Heart right ventricle (tissue), 16 donors: ENCODE data around the gene GALNT7. TPM values are rescaled to one million over a fixed set of nuclear protein-coding genes. Genes with fewer than 3 reads are reported as not detected.

Experiments
- ATAC-seq, 8 donors: fragments of 200-7000 bp; cut with Tn5 transposase; one replicate each; pipeline ENCODE4 v1.9.1; 2020; ENCODE audit warnings: mild to moderate bottlenecking in 8 of 8, moderate library complexity in 8 of 8, moderate number of reproducible peaks in 1 of 8
- DNase-seq, 2 donors: peaks; one replicate each; pipeline ENCODE4 v3.0.0-alpha.2; 2020
- H3K27ac ChIP-seq, 10 donors: fragments of 200-600 bp; sonication (generic) in 2 of 10; one replicate each; pipeline versions ENCODE4 v1.5.0 to v1.8.0; 2020 to 2022; ENCODE audit warnings: mild to moderate bottlenecking in 3 of 10
- H3K27me3 ChIP-seq, 7 donors: fragments of 200-600 bp; one replicate each; pipeline ENCODE4 v1.8.0; 2021 to 2022; ENCODE audit warnings: mild to moderate bottlenecking in 2 of 7
- H3K36me3 ChIP-seq, 9 donors: fragments of 200-600 bp; sonication (generic) in 1 of 9; one replicate each; pipeline versions ENCODE4 v1.5.0 to v1.8.0; 2020 to 2022; ENCODE audit warnings: mild to moderate bottlenecking in 2 of 9
- H3K4me1 ChIP-seq, 9 donors: fragments of 200-600 bp; sonication (generic) in 1 of 9; one replicate each; pipeline versions ENCODE4 v1.5.0 to v1.8.0; 2020 to 2022; ENCODE audit warnings: mild to moderate bottlenecking in 4 of 9
- H3K4me3 ChIP-seq, 10 donors: fragments of 200-600 bp; sonication (generic) in 2 of 10; one replicate each; pipeline versions ENCODE4 v1.5.0 to v1.8.0; 2020 to 2022; ENCODE audit warnings: mild to moderate bottlenecking in 7 of 10, moderate library complexity in 2 of 10
- H3K9me3 ChIP-seq, 11 donors: fragments of 200-600 bp in 10 of 11; sonication (generic) in 2 of 11; one replicate each; pipeline versions ENCODE4 v1.5.0 to v1.8.0; 2013 to 2022; ENCODE audit warnings: mild to moderate bottlenecking in 2 of 11, control low read depth in 1 of 11, moderate library complexity in 1 of 11
- CTCF ChIP-seq, 9 donors: fragments of 200-600 bp; sonication (generic) in 2 of 9; IDR thresholded peaks; one replicate each; pipeline versions ENCODE4 v1.5.0 to v1.8.0; 2021 to 2022; ENCODE audit warnings: antibody characterized with exemption in 9 of 9, mild to moderate bottlenecking in 5 of 9, moderate library complexity in 1 of 9
- WGBS, 2 donors: extraction: QIAGEN DNeasy Blood & Tissue Kit; methylation state at CpG; one replicate each; pipeline ENCODE4 v1.1.7; 2013; ENCODE audit warnings: inconsistent platforms in 1 of 2; 5-methylcytosine and 5-hydroxymethylcytosine counted together
- intact Hi-C, 10 donors: fragments of 100-400 bp; cut with DNase I; formaldehyde crosslinking; loops; one replicate each; pipeline versions ENCODE4 v1.11.1 to v1.14.2; 2022
- polyA plus RNA-seq, 2 donors: library from polyadenylated mRNA; stranded (reverse); fragments of 200-250 nt; gene quantifications; one replicate each; pipeline ENCODE4 v1.2.3, GENCODE V29; 2013
- total RNA-seq, 10 donors: library from RNA; stranded (reverse); fragmentation: NEBNext Ultra II Directional in 3 of 10; extraction: Animal tissue kit (Norgen Biotek cat#: 25700) in 3 of 10; gene quantifications; one replicate each; pipeline versions ENCODE4 v1.2.1 to v1.2.4, GENCODE V29; 2021 to 2023
- donor health status: Arrhythmogenic right ventricular cardiomyopathy.
- donor health status: ischemic (EF 13 %, LVEDD 7.1; RV severe dilation, severe dysfunction).
- donor health status: healthy with polysubstance abuse.
- donor health status: DM: no; HTN: yes; CAD: no.
- donor health status: DM: no; HTN: no; CAD: no.
- donor health status: ischemic (EF 25% LVEDD 6.9; RV normal size, moderate dysfunction).
- donor health status: ischemic (EF 25% LVEDD 5.7; RV mildly dilated, moderate dysfunction).
- donor health status: healthy.
- donor health status: DM: yes; HTN: yes; CAD: no.
- donor health status: Ischemic cardiomyopathy.
- donor health status: ischemic (EF 35%, LVEDD 5.7; RV mildly dilated, moderate dysfunction).
- donor health status: nonischemic (EF 11% LVEDD 7.7; RV severe dilation, severe dysfunction).
- donor health status: DM: yes; HTN: yes; CAD: no.
- donor health status: PGD.
- donor health status: ischemic (EF 29% LVEDD 5.4; RV normal size, mild dysfunction).
- donor health status: nonischemic (EF 23%, LVEDD 6.1; RV moderate dilation, normal function).

GALNT7 gene
- total and polyA plus RNA-seq, 12 donors = 2.2 to 8.8 (median 5.3) TPM

DNA sequence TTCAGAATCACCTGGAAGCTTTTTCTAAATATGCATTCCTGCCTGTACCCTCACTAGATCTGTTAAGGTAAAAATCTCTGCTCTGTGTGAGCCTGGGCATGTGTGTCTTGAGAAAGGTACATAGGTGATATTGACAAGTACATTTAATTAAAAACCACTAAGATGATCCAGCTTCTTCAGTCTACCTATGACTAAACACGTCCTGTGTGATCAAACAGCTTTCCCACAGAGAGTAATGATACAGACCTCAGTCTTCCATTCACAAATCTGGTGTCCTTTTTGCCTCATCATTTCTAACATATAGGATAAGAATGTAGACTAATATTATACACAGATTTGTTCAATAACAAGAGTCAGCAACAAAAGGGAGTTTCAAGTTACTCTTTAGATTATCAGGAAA lies 42.6 kb downstream of the GALNT7 start:
- Histone ChIP-seq H3K4me1 (peaks cover 0 to 19% (median 8%) of the 10 kb centered on the region in 9 donors), H3K4me3 (no peak overlapping the region), H3K9me3 (no peaks in the 10 kb centered on the region), H3K36me3 (no peaks in the 10 kb centered on the region), H3K27ac (no peak overlapping the region), H3K27me3 (no peaks in the 10 kb centered on the region)
- TF ChIP-seq CTCF (IDR thresholded peaks at IDR 0.05) = no peak
- no peak for DNase-seq
- WGBS, 2 donors = 88 to 98% methylated on average over 1 of the region's 1 CpG
- no peak for ATAC-seq
- intact Hi-C loops = no loop called here

DNA sequence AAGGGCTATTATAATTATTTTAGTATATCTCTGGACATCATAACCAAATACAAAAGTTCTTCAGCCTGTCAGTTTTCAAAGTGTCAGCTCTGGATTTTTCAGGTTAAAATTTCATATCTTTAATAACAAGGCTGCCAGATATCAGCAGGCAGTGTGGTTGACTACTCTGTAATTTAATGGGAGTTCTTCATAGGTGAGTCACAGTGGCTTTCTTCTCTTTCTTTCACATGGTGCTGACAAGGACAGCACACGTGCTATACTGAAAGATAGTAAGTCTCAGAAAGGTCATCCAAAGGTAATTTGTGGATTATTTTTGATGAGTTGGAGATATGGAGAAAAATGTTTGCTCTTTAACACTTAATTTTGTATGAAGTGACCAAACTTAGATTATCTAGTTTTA lies 43.2 kb downstream of the GALNT7 start:
- Histone ChIP-seq H3K36me3 (no peaks in the 10 kb centered on the region), H3K27ac (no peak overlapping the region), H3K4me1 (peaks cover 0 to 19% (median 8%) of the 10 kb centered on the region in 9 donors), H3K4me3 (no peak overlapping the region), H3K9me3 (no peaks in the 10 kb centered on the region), H3K27me3 (no peaks in the 10 kb centered on the region)
- 28 to 35% methylated on average over 1 of the region's 1 CpG for WGBS, 2 donors
- ATAC-seq = peak in 2 of 8 donors; percentile 56 to 81
- TF ChIP-seq CTCF (IDR thresholded peaks at IDR 0.05) = no peak
- intact Hi-C loops = no loop called here
- no peak for DNase-seq

DNA sequence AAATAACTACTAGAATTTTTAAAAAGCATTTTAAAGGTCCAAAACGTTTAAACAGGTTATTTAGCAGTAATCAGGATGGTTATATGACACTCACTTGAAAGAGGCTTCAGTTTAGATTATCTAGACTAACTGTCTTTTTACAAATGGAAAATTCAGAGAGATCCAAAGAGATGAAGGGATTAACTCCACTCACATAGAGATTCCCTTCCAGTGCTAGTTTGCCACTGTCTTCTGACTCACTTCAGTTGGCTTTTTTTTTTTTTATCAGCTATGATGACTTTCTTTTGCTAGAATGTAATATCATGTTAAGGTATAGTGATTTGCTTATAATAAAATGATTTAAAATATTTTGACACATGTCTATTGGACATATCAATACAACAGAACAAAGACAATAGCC lies 43.8 kb downstream of the GALNT7 start:
- Histone ChIP-seq H3K4me3 (no peak overlapping the region), H3K36me3 (no peaks in the 10 kb centered on the region), H3K27me3 (no peaks in the 10 kb centered on the region), H3K27ac (no peak overlapping the region), H3K4me1 (peaks cover 0 to 19% (median 8%) of the 10 kb centered on the region in 9 donors), H3K9me3 (no peaks in the 10 kb centered on the region)
- ATAC-seq (no peak), DNase-seq (no peak)
- intact Hi-C loops = no loop called here
- 57 to 68% methylated on average over 1 of the region's 1 CpG for WGBS, 2 donors
- TF ChIP-seq CTCF (IDR thresholded peaks at IDR 0.05) = no peak

DNA sequence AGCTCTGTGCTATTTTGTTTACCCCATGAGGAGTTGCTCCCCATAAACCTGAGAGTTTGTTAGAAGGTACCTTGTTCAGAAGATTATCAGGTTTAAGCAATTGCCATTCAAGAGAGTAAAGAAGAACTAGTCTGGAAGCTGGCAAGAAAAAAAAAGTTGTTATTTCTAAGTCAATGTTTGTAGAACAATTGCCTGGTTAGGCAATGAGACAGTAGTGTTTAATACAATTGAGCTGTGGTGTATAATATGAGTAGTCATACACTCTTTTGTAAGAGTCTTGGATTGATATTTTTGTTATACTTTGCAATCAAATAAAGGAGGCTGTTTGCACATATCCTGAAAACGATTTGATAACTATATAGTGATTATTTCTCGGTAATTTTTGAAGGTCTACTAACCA lies 44.7 kb downstream of the GALNT7 start:
- no peak for DNase-seq
- Histone ChIP-seq H3K9me3 (no peaks in the 10 kb centered on the region), H3K27ac (no peak overlapping the region), H3K4me3 (no peak overlapping the region), H3K4me1 (peaks cover 0 to 22% (median 8%) of the 10 kb centered on the region in 9 donors), H3K36me3 (no peaks in the 10 kb centered on the region), H3K27me3 (no peaks in the 10 kb centered on the region)
- intact Hi-C loops = no loop called here
- no peak for TF ChIP-seq CTCF (IDR thresholded peaks at IDR 0.05)
- ATAC-seq = no peak
- WGBS, 2 donors = 86 to 94% methylated on average over 2 of the region's 2 CpGs
